CD14-positive monocyte (primary cell): ENCODE data around the gene TLK2. TPM values are rescaled to one million over a fixed set of nuclear protein-coding genes. Genes with fewer than 3 reads are reported as not detected.

ENCODE experiments used
- DNase-seq, 3 donors: peaks; one replicate each; pipeline ENCODE4 v3.0.0-alpha.2; 2011 to 2022
- H2AFZ ChIP-seq: 2 replicates; pipeline ENCODE4 v1.6.0; 2012; ENCODE audit warnings: mild to moderate bottlenecking, low read depth, low read length, inconsistent platforms; ENCODE audit not compliant: insufficient read depth, poor library complexity, severe bottlenecking
- H3K27ac ChIP-seq, 2 donors: 1 replicate in 1 of 2; 2 replicates in 1 of 2; pipeline ENCODE4 v1.5.1; 2012 to 2013; ENCODE audit warnings: low read length in 2 of 2, control low read depth in 1 of 2, inconsistent platforms in 1 of 2, low read depth in 1 of 2, mild to moderate bottlenecking in 1 of 2
- H3K27me3 ChIP-seq, 2 donors: one replicate each; pipeline versions ENCODE4 v1.6.0 to v1.6.1; 2011 to 2013; ENCODE audit warnings: low read length in 2 of 2; ENCODE audit not compliant: control insufficient read depth in 2 of 2, insufficient read depth in 2 of 2
- H3K36me3 ChIP-seq, 2 donors: replicated peaks in 1 of 2; 1 replicate in 1 of 2; 2 replicates in 1 of 2; pipeline versions ENCODE4 v1.5.1 to v1.6.1; 2012 to 2013; ENCODE audit warnings: low read length in 2 of 2, control low read depth in 1 of 2, inconsistent platforms in 1 of 2, mild to moderate bottlenecking in 1 of 2; ENCODE audit not compliant: insufficient read depth in 2 of 2, control insufficient read depth in 1 of 2
- H3K4me1 ChIP-seq, 2 donors: 1 replicate in 1 of 2; 2 replicates in 1 of 2; pipeline versions ENCODE4 v1.5.1 to v1.6.1; 2012 to 2013; ENCODE audit warnings: low read length in 2 of 2, control low read depth in 1 of 2, inconsistent platforms in 1 of 2, mild to moderate bottlenecking in 1 of 2, moderate library complexity in 1 of 2; ENCODE audit not compliant: insufficient read depth in 2 of 2, control insufficient read depth in 1 of 2
- H3K4me2 ChIP-seq: replicated peaks from 2 replicates; pipeline ENCODE3; 2012; ENCODE audit warnings: low read length, moderate library complexity, mild to moderate bottlenecking; ENCODE audit not compliant: poor library complexity, severe bottlenecking; ENCODE audit errors: extremely low read depth
- H3K4me3 ChIP-seq, 3 experiments: fragments of 200-600 bp in 1 of 3; sonication (generic) in 1 of 3; replicated peaks in 1 of 3; 1 replicate in 2 of 3; 2 replicates in 1 of 3; pipeline ENCODE4 v1.5.1; 2011 to 2013; ENCODE audit warnings: low read length in 3 of 3, mild to moderate bottlenecking in 3 of 3, control low read depth in 2 of 3, low read depth in 2 of 3, inconsistent platforms in 1 of 3, moderate library complexity in 1 of 3
- H3K79me2 ChIP-seq: 2 replicates; pipeline ENCODE4 v1.6.0; 2012; ENCODE audit warnings: mild to moderate bottlenecking, control low read depth, inconsistent platforms, low read length, moderate library complexity; ENCODE audit not compliant: insufficient read depth
- H3K9ac ChIP-seq: 2 replicates; pipeline ENCODE4 v1.6.0; 2017; ENCODE audit warnings: low read length, mild to moderate bottlenecking; ENCODE audit not compliant: insufficient read depth, poor library complexity, severe bottlenecking
- H3K9me3 ChIP-seq, 2 donors: replicated peaks in 1 of 2; 1 replicate in 1 of 2; 2 replicates in 1 of 2; pipeline versions ENCODE4 v1.5.1 to v1.6.1; 2012 to 2013; ENCODE audit warnings: low read length in 2 of 2, control low read depth in 1 of 2; ENCODE audit not compliant: control insufficient read depth in 1 of 2, insufficient read depth in 1 of 2
- H4K20me1 ChIP-seq: 2 replicates; pipeline ENCODE4 v1.6.0; 2012; ENCODE audit warnings: mild to moderate bottlenecking, low read length, control low read depth, moderate library complexity; ENCODE audit not compliant: insufficient read depth
- H3K27ac Mint-ChIP-seq, 7 donors: one replicate each; pipeline ENCODE4 v1.8.0; 2020; ENCODE audit warnings: mild to moderate bottlenecking in 7 of 7, mixed read lengths in 7 of 7, moderate library complexity in 6 of 7, inconsistent platforms in 2 of 7
- H3K27me3 Mint-ChIP-seq, 3 donors: one replicate each; pipeline ENCODE4 v1.8.0; 2021 to 2022; ENCODE audit warnings: low read depth in 3 of 3, mild to moderate bottlenecking in 3 of 3, mixed read lengths in 3 of 3, moderate library complexity in 3 of 3, inconsistent platforms in 1 of 3
- H3K36me3 Mint-ChIP-seq, 2 donors: one replicate each; pipeline ENCODE4 v1.8.0; 2020; ENCODE audit warnings: mixed read lengths in 2 of 2, inconsistent platforms in 1 of 2, mild to moderate bottlenecking in 1 of 2
- H3K4me1 Mint-ChIP-seq: one replicate; pipeline ENCODE4 v1.8.0; 2020; ENCODE audit warnings: mild to moderate bottlenecking, mixed read lengths
- H3K4me3 Mint-ChIP-seq, 2 donors: one replicate each; pipeline ENCODE4 v1.8.0; 2020; ENCODE audit warnings: mild to moderate bottlenecking in 2 of 2, mixed read lengths in 2 of 2, moderate library complexity in 1 of 2
- H3K9me3 Mint-ChIP-seq, 7 donors: one replicate each; pipeline ENCODE4 v1.8.0; 2020 to 2022; ENCODE audit warnings: mixed read lengths in 7 of 7, mild to moderate bottlenecking in 6 of 7, moderate library complexity in 6 of 7, inconsistent platforms in 2 of 7
- CTCF ChIP-seq: fragments of 200-600 bp; IDR thresholded peaks from one replicate; pipeline ENCODE4 v1.8.0; 2022; ENCODE audit warnings: antibody characterized with exemption, mild to moderate bottlenecking
- WGBS: methylation state at CpG from one replicate; pipeline ENCODE4 v1.1.5; 2013; ENCODE audit warnings: missing lambda C conversion rate; ENCODE audit not compliant: insufficient coverage; 5-methylcytosine and 5-hydroxymethylcytosine counted together
- intact Hi-C, 2 donors: fragments of 100-400 bp; cut with micrococcal nuclease; formaldehyde crosslinking; loops; one replicate each; pipeline versions ENCODE4 v1.15.0 to v1.15.1; 2023
- polyA plus RNA-seq, 3 donors: library from polyadenylated mRNA; depleted of rRNA in 1 of 3; unstranded in 2 of 3; stranded (reverse) in 1 of 3; fragments of 300-500 nt in 2 of 3; fragments of >200 nt in 1 of 3; fragmentation: Illumina TruSeq in 2 of 3; gene quantifications; 1 replicate in 2 of 3; 2 replicates in 1 of 3; pipeline ENCODE4 v1.2.3, GENCODE V29; 2012 to 2021

The TLK2 gene
- polyA plus RNA-seq, 3 donors, result 4.0 to 28.2 (median 4.3) TPM

GRCh38 chr17:62566996-62567578, 88.5 kb downstream of the TLK2 start:
- Mint-ChIP-seq H3K36me3 (peaks cover 61 to 76% of the 10 kb centered on the region in 2 donors), H3K9me3 (no peaks in the 10 kb centered on the region), H3K27ac (peak overlapping the region in 1 of 7 donors; percentile 26), H3K4me1 (no peaks in the 10 kb centered on the region), H3K4me3 (no peak overlapping the region), H3K27me3 (no peaks in the 10 kb centered on the region)
- WGBS, result no CpG with 5 or more reads among the region's 4 CpGs
- H3K27ac ChIP-seq, result no peak overlapping the region
- no peaks in the 10 kb centered on the region for H3K4me1 ChIP-seq
- H2AFZ ChIP-seq, result no peak overlapping the region
- no peak overlapping the region for H3K4me3 ChIP-seq
- H3K79me2 ChIP-seq, result no peaks in the 10 kb centered on the region
- intact Hi-C loops, result no loop called here
- no peaks in the 10 kb centered on the region for H3K9me3 ChIP-seq
- peaks cover 50 to 94% of the 10 kb centered on the region in 2 donors for H3K36me3 ChIP-seq
- no peaks in the 10 kb centered on the region for H3K27me3 ChIP-seq
- TF ChIP-seq CTCF, result no peak
- no peak for DNase-seq
- peaks cover 5% of the 10 kb centered on the region for H4K20me1 ChIP-seq
- H3K4me2 ChIP-seq, result no peak overlapping the region
- H3K9ac ChIP-seq, result no peak overlapping the region

- Mint-ChIP-seq H3K4me1 (no peaks in the 10 kb centered on the region), H3K36me3 (peaks cover 70 to 77% of the 10 kb centered on the region in 2 donors), H3K9me3 (no peaks in the 10 kb centered on the region), H3K4me3 (no peak overlapping the region), H3K27me3 (no peaks in the 10 kb centered on the region), H3K27ac (no peak overlapping the region)
- Histone ChIP-seq H3K9ac (no peak overlapping the region), H3K27me3 (no peaks in the 10 kb centered on the region), H3K4me2 (no peak overlapping the region), H3K4me1 (no peaks in the 10 kb centered on the region), H3K79me2 (no peaks in the 10 kb centered on the region), H3K9me3 (no peaks in the 10 kb centered on the region), H3K4me3 (no peak overlapping the region), H2AFZ (no peak overlapping the region), H4K20me1 (no peaks in the 10 kb centered on the region), H3K36me3 (peaks cover 60 to 94% of the 10 kb centered on the region in 2 donors), H3K27ac (no peak overlapping the region)
- TF ChIP-seq CTCF, result no peak
- intact Hi-C loops, result no loop called here
- DNase-seq, result no peak
- no CpG with 5 or more reads among the region's 5 CpGs for WGBS
Measured at GRCh38 chr17:62572488-62572887, 93.9 kb downstream of the TLK2 start.
